NCI-H2196 treated with DMSO at 0.1 percent for 48 hours (cell line): ENCODE measurements around the gene CAPRIN2.

ENCODE experiments used
- DNase-seq: peaks from one replicate; lab custom pipeline; 2025; ENCODE audit not compliant: unreplicated experiment; lab: John Stamatoyannopoulos, UW

CAPRIN2 gene

DNA sequence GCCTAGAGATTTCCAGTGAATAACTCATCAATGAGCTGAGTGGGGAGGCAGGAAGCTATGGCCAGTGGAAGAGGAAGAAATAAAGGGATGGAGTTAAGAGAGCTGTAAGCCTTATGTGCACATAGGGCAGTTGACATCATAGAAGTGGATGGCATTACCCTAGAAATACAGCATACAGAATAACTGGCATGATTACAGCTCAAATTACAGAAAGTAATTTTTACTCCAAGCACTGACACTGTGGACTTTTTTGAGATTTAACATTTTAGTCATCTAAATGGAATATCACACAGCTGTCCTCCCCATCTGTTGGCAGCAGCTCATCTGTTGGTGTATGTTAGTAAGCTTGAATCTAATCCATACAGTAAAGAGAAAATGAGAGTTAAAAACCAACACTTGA is 53.7 kb downstream of the CAPRIN2 start:
- DNase-seq, result no peak

DNA sequence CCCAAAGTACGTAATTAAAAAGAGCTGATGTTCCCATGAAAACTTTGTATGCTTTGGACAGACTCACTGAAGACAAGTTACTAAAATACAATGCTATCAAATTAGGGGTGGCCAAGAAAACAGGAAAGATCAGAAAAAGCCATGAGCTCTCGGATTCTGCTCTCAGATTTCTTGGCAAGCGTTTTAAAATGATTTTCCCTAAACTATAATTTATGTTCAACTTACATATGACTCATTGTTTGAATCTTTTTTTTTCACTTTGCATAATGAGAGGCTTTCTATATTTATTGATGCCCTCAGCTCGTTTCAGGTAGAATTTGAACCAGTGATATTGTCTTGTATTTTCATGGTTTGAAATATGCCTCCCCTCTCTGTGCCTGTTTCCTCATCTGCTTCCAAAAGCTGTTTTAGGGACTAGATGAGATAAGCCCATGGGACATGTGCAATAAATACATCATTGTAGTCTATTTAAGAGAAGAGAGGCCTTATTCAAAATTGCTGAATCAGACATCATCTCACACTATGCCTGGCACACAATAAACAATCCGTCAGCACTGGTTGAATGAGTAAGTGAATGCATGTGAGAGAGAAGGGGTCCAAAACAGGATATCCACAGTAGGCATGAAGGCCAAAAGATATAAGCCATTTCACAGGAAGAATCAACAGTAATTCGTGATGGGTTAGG is 54.4 kb downstream of the CAPRIN2 start:
- DNase-seq, result no peak

DNA sequence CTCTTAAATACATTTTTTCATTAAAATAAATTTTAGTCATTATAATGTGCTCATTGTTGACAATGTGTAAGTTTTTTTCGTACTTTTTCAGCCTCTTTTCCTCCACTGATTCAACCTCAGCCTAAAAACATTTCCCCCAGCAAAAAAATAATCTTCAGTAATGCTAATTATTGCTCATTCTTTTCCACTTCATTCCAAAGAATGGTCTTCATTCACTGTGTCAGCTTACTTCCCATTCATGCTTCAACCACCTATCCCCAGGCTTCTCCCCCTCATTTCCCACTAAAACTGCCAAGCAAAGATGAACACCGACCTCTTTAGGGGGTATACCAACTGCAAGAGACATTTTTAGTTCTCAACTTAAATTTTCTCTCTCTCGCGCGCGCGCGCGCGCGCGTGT is 56.4 kb downstream of the CAPRIN2 start:
- no peak for DNase-seq

- DNase-seq, result no peak
These were observed 57.8 kb downstream of the CAPRIN2 start for GRCh38 chr12:30696943-30697342.

GRCh38 chr12:30696486-30696885 is 58.3 kb downstream of the CAPRIN2 start:
- no peak for DNase-seq

GRCh38 chr12:30696103-30696408 is 58.7 kb downstream of the CAPRIN2 start:
- no peak for DNase-seq

DNA sequence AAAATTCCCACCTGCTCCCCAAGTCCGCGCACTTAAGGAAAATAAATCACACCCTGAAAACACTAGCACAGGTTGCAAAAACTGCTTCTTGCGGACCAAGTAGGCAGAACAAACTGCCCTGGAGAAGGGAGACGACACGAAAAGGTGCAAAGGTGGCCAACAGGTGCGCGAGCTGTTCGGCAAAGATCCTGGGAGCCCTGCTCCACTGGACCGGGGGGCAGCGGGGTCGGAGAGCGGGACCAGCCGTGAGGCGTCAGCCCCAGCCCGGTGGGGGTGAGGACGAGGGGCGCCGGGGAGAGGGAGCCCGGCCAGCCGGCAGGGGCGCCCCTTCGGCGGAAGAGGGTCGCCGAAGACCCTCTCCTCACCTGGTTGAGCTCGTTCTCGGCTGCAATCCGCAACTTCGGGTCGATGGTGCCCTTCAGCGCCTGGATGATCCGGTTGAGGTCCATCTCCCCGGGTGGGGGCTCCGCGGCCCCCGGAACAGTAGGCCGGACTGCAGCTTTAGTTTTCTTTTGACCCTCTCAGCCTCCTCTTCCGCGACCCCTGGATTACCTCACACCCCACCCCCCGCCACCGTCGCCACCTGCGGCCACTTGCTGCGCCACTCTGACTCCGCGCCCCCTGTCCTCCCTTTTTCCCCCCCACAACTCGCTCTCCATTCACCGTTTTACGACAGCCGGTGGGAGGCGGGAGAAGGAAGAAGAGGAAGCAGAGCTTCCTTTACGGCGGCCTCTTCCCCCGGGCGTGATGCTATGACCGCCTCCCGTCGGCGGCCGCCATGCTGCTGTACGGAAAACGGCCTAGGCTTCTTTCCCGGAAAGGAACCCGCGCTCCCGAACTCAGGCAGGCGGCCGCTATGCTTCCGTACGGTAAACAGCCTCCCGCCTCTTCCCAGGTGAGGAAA is 59.3 kb downstream of the CAPRIN2 start, which contains the start of gene IPO8:
IPO8 (minus strand) TSS at position 671 of the 904 bp plus-strand sequence; CDS start at position 449, 222 bp downstream.
- peak; percentile 89 for DNase-seq

GRCh38 chr12:30694412-30695198 is 60.1 kb downstream of the CAPRIN2 start:
- peak; percentile 4 for DNase-seq

DNA sequence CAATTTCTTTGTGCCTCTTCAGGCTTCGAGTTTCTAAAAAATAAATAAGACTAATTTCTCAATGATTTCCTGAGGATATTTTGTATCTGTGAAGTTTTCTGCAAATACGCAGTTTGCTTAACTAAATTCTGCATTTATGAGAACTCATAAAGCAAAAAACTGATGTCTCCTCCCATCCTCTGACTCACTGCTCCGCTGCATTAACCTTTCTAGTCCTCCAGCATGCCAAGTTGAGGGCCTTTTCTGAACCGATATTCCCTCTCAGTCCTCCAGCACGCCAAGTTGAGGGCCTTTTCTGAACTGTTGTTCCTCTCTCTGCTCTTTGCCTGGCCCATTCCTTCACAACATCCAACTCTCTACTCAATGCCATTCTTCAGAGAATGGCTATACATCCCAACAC is 62.3 kb downstream of the CAPRIN2 start:
- no peak for DNase-seq

GRCh38 chr12:30691122-30691879 is 63.5 kb downstream of the CAPRIN2 start:
- peak; percentile 31 for DNase-seq

GRCh38 chr12:30687265-30687986 is 67.3 kb downstream of the CAPRIN2 start:
- DNase-seq, result no peak

GRCh38 chr12:30679241-30679640 is 75.5 kb downstream of the CAPRIN2 start:
- DNase-seq, result no peak

DNA sequence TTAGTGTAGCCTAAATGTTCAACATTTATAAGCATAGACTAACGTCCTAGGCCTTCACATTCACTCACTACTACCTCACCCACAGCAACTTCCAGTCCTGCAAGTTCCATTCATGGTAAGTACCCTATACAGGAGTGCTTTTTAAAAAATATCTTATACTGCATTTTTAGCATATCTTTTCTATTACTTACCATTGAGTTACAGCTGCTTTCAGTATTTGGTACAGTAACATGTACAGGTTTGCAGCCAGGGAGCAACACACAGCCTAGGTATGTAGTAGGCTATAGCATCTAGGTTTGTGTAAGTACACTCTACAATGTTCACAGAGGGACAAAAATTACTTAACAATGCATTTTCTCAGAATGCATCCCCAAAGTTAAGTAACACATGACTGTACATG is 76.5 kb downstream of the CAPRIN2 start:
- DNase-seq, result no peak

DNA sequence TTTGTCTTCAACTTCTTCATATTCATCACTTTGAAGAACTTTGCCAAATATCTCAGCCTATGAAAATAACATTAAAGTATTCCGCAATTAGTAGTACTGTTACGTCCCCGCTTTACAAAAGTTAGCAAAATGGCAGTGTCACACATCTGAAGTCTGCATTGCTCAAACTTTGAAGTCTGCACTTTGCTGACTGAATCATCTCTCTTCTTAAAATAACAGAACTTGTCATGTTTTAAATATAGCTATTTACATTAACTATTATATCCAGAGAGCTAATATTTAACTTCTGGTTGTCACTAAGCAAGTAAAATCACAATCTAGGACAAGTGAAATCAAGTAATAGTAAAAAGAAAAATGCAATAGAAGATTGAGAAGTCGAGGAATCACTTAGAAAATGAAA is 93.5 kb downstream of the CAPRIN2 start:
- DNase-seq, result no peak
